HG03159 (cell line): ENCODE results near the gene AP4E1.
"Not testable (repeated sequence)": the region's sequence is repeated elsewhere in the genome, so short reads cannot be mapped to it uniquely, and the experiment has no call there.

Source experiments
- ATAC-seq: cut with Tn5 transposase; IDR thresholded peaks from one replicate; pipeline ENCODE4 v1.9.1; 2021; ENCODE audit warnings: mild to moderate bottlenecking, moderate library complexity; ENCODE audit not compliant: unreplicated experiment

AP4E1 gene

DNA sequence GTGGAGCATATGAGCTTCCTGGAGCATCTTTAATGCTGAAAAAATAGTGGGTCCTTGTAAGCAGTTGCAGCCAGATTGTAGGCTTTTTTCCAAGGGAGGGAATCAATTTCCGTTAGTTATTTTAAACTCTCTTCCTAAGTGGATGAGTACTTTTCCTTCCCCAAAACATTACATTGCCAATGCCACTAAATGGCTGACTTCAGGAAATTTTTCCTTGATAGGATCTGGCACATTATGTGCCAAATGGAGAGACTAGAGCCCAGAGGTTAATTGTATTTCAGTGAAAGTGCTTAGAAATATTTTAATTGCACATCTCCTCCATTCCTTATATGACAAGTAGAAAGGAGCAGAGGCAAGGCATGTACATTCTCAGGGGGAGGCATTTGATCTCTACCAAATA lies 102.7 kb downstream of the AP4E1 start:
- ATAC-seq = no peak

DNA sequence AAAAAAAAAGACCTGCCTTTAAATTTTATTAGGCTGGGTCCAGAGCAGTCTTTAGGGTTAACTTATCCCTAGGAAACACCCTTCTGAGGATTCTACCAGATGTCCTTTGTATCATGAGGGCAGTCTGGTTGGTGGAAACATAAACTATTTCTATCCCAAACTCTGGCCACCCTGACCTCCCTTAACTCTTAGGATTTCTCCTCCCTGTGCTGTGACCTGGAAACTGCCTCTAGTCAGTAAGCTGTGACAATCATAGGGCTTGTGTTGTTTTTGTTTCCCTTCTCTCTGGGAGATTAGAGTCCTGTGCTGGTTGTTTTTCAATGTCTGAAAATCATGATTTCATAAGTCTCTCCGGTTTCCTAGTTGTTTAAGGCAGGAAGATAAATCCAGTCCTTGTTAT lies 108.1 kb downstream of the AP4E1 start:
- ATAC-seq = no peak

DNA sequence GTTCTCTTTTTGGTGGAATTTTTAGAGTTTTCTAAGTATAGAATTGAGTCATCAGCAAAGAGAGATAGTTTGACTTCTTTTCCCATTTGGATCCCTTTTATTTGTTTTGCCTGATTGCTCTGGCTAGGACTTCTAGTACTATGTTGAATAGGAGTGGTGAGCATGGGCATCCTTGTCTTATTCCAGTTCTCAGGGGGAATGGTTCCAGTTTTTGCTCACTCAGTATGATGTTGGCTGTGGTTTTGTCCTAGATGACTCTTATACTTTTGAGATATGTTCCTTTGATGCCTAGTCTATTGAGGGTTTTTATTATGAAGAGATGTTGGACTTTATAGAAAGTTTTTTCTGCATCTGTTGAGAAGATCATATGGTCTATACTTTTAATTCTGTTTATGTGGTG lies 113.7 kb downstream of the AP4E1 start:
- no peak for ATAC-seq

- no peak for ATAC-seq
These were observed 115.0 kb downstream of the AP4E1 start for GRCh38 chr15:51023499-51023898.

GRCh38 chr15:51024735-51025453 lies 116.4 kb downstream of the AP4E1 start:
- no peak for ATAC-seq

- ATAC-seq = no peak
These were observed 117.0 kb downstream of the AP4E1 start for GRCh38 chr15:51025454-51025846.

GRCh38 chr15:51030649-51031316 lies 122.3 kb downstream of the AP4E1 start:
- ATAC-seq = no peak

GRCh38 chr15:51037474-51037873 lies 129.0 kb downstream of the AP4E1 start:
- ATAC-seq = not testable (repeated sequence)

GRCh38 chr15:51038162-51038973 lies 129.9 kb downstream of the AP4E1 start:
- no peak for ATAC-seq

- no peak for ATAC-seq
These were observed 130.5 kb downstream of the AP4E1 start for GRCh38 chr15:51038974-51039319.

DNA sequence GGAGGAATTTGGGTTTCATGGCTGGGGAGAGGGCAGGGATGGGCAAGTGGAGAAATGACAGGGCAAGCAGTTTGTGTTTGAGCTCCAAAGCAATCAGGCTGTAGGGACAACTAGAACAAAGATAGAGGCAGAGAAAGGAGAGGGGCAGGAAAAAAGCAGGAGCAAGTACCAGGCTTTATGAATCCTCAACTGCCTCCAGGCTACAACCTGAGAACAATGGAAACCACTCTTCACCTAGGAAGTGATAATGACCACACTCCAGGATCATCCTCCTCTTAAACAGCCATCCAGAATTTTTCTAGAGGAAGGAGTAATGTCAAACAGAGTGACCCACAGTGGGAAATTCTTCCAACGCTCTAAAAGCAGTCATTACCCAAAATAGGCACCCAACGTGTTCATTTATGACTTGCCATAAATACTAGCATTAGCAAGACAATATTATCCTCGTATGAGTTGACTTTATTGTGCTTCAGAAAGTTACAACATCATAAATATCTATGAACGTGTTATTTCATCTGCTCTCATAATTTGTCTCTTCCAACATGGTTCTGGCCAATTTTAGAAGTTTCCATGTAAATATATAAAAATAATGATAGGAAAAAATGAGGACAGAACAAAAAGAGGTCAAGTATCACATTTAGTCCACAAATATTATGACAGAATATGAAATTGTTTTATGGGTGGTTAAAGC lies 135.7 kb downstream of the AP4E1 start:
- no peak for ATAC-seq

GRCh38 chr15:51046016-51046415 lies 137.5 kb downstream of the AP4E1 start:
- no peak for ATAC-seq

DNA sequence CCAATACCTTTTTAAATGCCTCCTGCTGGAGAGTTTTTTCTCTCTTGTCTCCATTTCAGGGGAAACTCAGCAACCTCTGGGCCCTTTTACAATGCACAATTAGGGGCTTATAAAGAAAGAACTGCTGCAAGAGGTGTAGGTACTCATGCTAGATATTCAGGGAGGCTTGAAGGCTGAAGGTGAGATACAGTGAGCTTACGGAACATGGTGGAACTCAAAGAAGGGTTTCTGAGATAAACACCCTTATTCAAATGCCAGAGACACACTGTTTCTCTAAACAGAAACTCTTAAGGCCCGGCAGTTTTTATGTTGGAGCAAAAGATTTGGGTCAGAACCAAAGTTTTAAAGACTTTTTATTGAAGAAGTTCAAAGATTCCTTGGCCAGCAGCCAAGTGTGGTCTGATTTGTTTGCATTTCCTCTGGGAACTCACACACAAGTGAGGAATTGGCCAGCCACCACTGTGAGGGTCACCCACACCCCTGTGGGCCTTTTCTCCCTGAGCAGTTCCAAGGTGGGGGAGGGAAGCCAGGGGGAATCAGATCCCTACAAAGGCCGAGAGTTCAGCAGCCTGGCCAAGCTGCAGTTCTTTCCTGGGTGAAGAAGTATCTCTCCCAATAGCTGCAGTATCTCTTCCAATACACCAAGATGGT lies 138.4 kb downstream of the AP4E1 start:
- ATAC-seq = no peak

DNA sequence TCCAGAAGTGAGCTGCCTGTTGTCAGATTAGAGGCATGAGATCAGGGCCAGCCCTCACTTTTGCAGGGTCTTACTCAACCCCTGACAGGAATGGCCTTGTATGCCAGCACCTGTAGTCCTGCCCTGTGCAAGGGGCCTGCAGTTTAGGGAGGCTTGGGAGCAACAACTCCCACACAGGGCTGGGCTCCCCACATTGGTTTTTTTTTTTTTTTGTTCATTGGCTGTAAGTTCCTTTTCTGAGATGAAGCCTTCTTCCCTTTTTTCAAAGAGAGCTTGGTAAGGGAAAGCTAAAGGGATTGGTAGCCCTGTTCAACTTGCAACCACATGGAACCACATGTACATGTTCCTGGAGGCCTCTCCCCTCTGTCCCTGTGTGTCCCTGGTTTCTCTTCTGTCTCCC lies 139.8 kb downstream of the AP4E1 start:
- ATAC-seq = no peak

DNA sequence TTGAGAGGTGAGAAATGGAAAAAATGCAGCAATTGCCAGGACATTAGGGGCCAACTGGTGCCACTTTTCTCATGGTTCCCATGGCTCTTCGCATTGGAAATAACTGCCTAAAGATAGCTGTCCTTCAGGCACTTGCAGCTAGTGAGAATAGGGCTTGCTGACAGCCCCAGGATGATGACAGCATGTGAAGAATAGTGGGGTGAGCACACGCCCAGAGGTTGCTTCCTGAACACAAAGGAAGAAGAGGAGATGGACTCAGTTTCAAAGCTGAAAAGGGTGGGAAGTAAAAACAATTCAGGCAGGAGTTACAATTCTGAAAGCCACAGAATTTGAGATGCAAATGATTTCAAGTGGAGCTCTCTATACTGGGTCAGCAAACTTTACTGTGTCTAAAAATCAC lies 140.6 kb downstream of the AP4E1 start:
- no peak for ATAC-seq

DNA sequence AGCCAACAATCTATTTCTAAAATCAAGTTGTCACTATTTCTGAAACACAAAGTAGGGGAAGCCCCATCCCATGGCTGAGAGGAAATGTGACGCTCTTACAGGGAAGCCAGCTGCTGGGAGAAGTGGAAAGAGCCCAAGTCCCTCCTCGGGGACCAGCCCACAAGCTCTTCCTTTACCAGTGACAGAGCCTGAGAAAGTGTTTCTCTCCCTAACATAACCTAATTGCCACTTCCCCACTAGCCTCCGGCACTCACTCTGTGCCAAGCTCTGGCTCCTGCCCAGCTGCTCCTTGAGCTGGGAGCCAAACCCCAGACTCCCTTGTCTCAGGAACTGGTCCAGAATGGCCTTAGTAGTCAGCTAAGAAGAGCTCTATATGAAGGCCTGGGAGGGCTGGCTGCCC lies 143.3 kb downstream of the AP4E1 start:
- no peak for ATAC-seq

DNA sequence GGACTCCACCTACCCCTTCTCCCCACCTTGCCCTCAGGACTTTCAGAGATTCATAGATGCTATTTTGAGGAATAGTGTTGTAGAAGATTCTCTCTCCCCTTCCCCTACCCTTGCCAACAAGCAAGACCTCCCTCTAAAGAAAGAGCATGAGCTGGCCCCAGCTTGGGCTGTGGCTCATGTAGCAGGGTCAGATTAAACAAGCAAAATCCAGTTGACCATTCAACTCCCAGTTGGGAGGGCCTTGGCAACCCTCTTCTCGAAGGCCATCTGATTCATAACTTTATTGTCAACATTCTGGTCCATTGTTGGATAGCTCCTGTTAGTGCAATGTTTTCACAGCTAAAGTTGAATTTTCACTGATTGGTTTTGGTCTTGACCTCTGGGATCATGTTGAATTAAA lies 145.1 kb downstream of the AP4E1 start:
- ATAC-seq = no peak

- no peak for ATAC-seq
These were observed 146.1 kb downstream of the AP4E1 start for GRCh38 chr15:51054535-51054934.
